ENCODE results near the gene TNRC6C.
"Not testable (repeated sequence)": the region's sequence is repeated elsewhere in the genome, so short reads cannot be mapped to it uniquely, and the experiment has no call there.

Gene TNRC6C

GRCh38 chr17:77933777-77934398 is 24.6 kb upstream of the TNRC6C start:
- 75% methylated on average over 4 of the region's 6 CpGs for WGBS
- Histone ChIP-seq H3K9me3 (ENCODE audit: insufficient read depth, low read depth, low read length) (no peaks in the 10 kb centered on the region), H3K27ac (ENCODE audit: low read depth, low read length) (no peak overlapping the region), H3K4me3 (ENCODE audit: low read length) (no peak overlapping the region), H3K36me3 (ENCODE audit: insufficient read depth, low read length) (no peaks in the 10 kb centered on the region), H3K9ac (ENCODE audit: low read depth, low read length) (no peak overlapping the region), H3K4me1 (ENCODE audit: insufficient read depth, low read length) (peaks cover 31% of the 10 kb centered on the region), H3K27me3 (ENCODE audit: insufficient read depth, low read length) (no peaks in the 10 kb centered on the region)

GRCh38 chr17:77935121-77935571 is 23.4 kb upstream of the TNRC6C start:
- Histone ChIP-seq H3K9me3 (ENCODE audit: insufficient read depth, low read depth, low read length) (no peaks in the 10 kb centered on the region), H3K4me3 (ENCODE audit: low read length) (no peak overlapping the region), H3K4me1 (ENCODE audit: insufficient read depth, low read length) (peaks cover 26% of the 10 kb centered on the region), H3K36me3 (ENCODE audit: insufficient read depth, low read length) (no peaks in the 10 kb centered on the region), H3K27me3 (ENCODE audit: insufficient read depth, low read length) (no peaks in the 10 kb centered on the region), H3K9ac (ENCODE audit: low read depth, low read length) (no peak overlapping the region), H3K27ac (ENCODE audit: low read depth, low read length) (peak overlapping the region; percentile 38; the same call in 1 of the 2 replicates)
- 48% methylated on average over 11 of the region's 11 CpGs for WGBS

GRCh38 chr17:77935744-77936143 is 22.8 kb upstream of the TNRC6C start:
- not testable (repeated sequence) for H3K9ac ChIP-seq (ENCODE audit: low read depth, low read length); H3K36me3 ChIP-seq (ENCODE audit: insufficient read depth, low read length); H3K27me3 ChIP-seq (ENCODE audit: insufficient read depth, low read length); H3K9me3 ChIP-seq (ENCODE audit: insufficient read depth, low read depth, low read length); H3K4me3 ChIP-seq (ENCODE audit: low read length)
- WGBS, result 26% methylated on average over 5 of the region's 6 CpGs
- Histone ChIP-seq H3K27ac (ENCODE audit: low read depth, low read length) (0 out of 2 replicates have a peak overlapping the region, but pooled peaks have one; percentile 13), H3K4me1 (ENCODE audit: insufficient read depth, low read length) (peaks cover 26% of the 10 kb centered on the region)

- WGBS, result 91% methylated on average over 10 of the region's 10 CpGs
- Histone ChIP-seq H3K9ac (ENCODE audit: low read depth, low read length) (no peak overlapping the region), H3K27me3 (ENCODE audit: insufficient read depth, low read length) (no peaks in the 10 kb centered on the region), H3K4me3 (ENCODE audit: low read length) (no peak overlapping the region), H3K4me1 (ENCODE audit: insufficient read depth, low read length) (peaks cover 17% of the 10 kb centered on the region), H3K27ac (ENCODE audit: low read depth, low read length) (no peak overlapping the region), H3K9me3 (ENCODE audit: insufficient read depth, low read depth, low read length) (no peaks in the 10 kb centered on the region), H3K36me3 (ENCODE audit: insufficient read depth, low read length) (no peaks in the 10 kb centered on the region)
These were observed 21.6 kb upstream of the TNRC6C start for GRCh38 chr17:77936881-77937280.

- H3K27me3 ChIP-seq (ENCODE audit: insufficient read depth, low read length), result no peaks in the 10 kb centered on the region
These were observed 17.5 kb upstream of the TNRC6C start for GRCh38 chr17:77941004-77941403.

GRCh38 chr17:77942112-77942988 is 16.2 kb upstream of the TNRC6C start:
- H3K27me3 ChIP-seq (ENCODE audit: insufficient read depth, low read length), result no peaks in the 10 kb centered on the region
- no peak overlapping the region for H3K4me3 ChIP-seq (ENCODE audit: low read length)
- whole genome bisulfite sequencing, result 90% methylated on average over 11 of the region's 11 CpGs
- peaks cover 5% of the 10 kb centered on the region; the same call in 1 of the 2 replicates for H3K4me1 ChIP-seq (ENCODE audit: insufficient read depth, low read length)
- H3K36me3 ChIP-seq (ENCODE audit: insufficient read depth, low read length), result no peaks in the 10 kb centered on the region
- no peak overlapping the region for H3K27ac ChIP-seq (ENCODE audit: low read depth, low read length)
- no peak overlapping the region for H3K9ac ChIP-seq (ENCODE audit: low read depth, low read length)
- no peaks in the 10 kb centered on the region for H3K9me3 ChIP-seq (ENCODE audit: insufficient read depth, low read depth, low read length)

More at GRCh38 chr17:77941004-77941403, 17.5 kb upstream of the TNRC6C start:
- 94% methylated on average over 7 of the region's 7 CpGs for WGBS
- Histone ChIP-seq H3K27ac (ENCODE audit: low read depth, low read length) (no peak overlapping the region), H3K36me3 (ENCODE audit: insufficient read depth, low read length) (no peaks in the 10 kb centered on the region), H3K4me1 (ENCODE audit: insufficient read depth, low read length) (peaks cover 8% of the 10 kb centered on the region; the same call in 1 of the 2 replicates), H3K4me3 (ENCODE audit: low read length) (no peak overlapping the region), H3K9me3 (ENCODE audit: insufficient read depth, low read depth, low read length) (no peaks in the 10 kb centered on the region), H3K9ac (ENCODE audit: low read depth, low read length) (no peak overlapping the region)

GRCh38 chr17:77943971-77944370 is 14.5 kb upstream of the TNRC6C start:
- 96% methylated on average over 4 of the region's 5 CpGs for WGBS
- H3K27ac ChIP-seq (ENCODE audit: low read depth, low read length), result no peak overlapping the region
- no peak overlapping the region for H3K4me3 ChIP-seq (ENCODE audit: low read length)
- H3K36me3 ChIP-seq (ENCODE audit: insufficient read depth, low read length), result no peaks in the 10 kb centered on the region
- no peaks in the 10 kb centered on the region for H3K9me3 ChIP-seq (ENCODE audit: insufficient read depth, low read depth, low read length)
- H3K9ac ChIP-seq (ENCODE audit: low read depth, low read length), result no peak overlapping the region
- peaks cover 5% of the 10 kb centered on the region; the same call in 1 of the 2 replicates for H3K4me1 ChIP-seq (ENCODE audit: insufficient read depth, low read length)
- H3K27me3 ChIP-seq (ENCODE audit: insufficient read depth, low read length), result no peaks in the 10 kb centered on the region

- H3K9ac ChIP-seq (ENCODE audit: low read depth, low read length), result no peak overlapping the region
- H3K9me3 ChIP-seq (ENCODE audit: insufficient read depth, low read depth, low read length), result no peaks in the 10 kb centered on the region
- no peak overlapping the region for H3K4me3 ChIP-seq (ENCODE audit: low read length)
- WGBS, result 91% methylated on average over 12 of the region's 12 CpGs
- H3K27me3 ChIP-seq (ENCODE audit: insufficient read depth, low read length), result no peaks in the 10 kb centered on the region
- H3K4me1 ChIP-seq (ENCODE audit: insufficient read depth, low read length), result peaks cover 5% of the 10 kb centered on the region; the same call in 1 of the 2 replicates
- no peak overlapping the region for H3K27ac ChIP-seq (ENCODE audit: low read depth, low read length)
- H3K36me3 ChIP-seq (ENCODE audit: insufficient read depth, low read length), result no peaks in the 10 kb centered on the region
These were observed 13.9 kb upstream of the TNRC6C start for GRCh38 chr17:77944390-77945222.

- Histone ChIP-seq H3K9ac (ENCODE audit: low read depth, low read length) (no peak overlapping the region), H3K9me3 (ENCODE audit: insufficient read depth, low read depth, low read length) (no peaks in the 10 kb centered on the region), H3K36me3 (ENCODE audit: insufficient read depth, low read length) (no peaks in the 10 kb centered on the region), H3K27ac (ENCODE audit: low read depth, low read length) (no peak overlapping the region), H3K4me3 (ENCODE audit: low read length) (no peak overlapping the region), H3K27me3 (ENCODE audit: insufficient read depth, low read length) (peaks cover 2% of the 10 kb centered on the region; the same call in 1 of the 2 replicates), H3K4me1 (ENCODE audit: insufficient read depth, low read length) (peaks cover 5% of the 10 kb centered on the region; the same call in 1 of the 2 replicates)
- WGBS, result 96% methylated on average over 6 of the region's 6 CpGs
These were observed 11.4 kb upstream of the TNRC6C start for GRCh38 chr17:77946900-77947645.

- no peaks in the 10 kb centered on the region for H3K36me3 ChIP-seq (ENCODE audit: insufficient read depth, low read length)
These were observed 9.8 kb upstream of the TNRC6C start for GRCh38 chr17:77948690-77949114.

More at GRCh38 chr17:77948690-77949114, 9.8 kb upstream of the TNRC6C start:
- no peak overlapping the region for H3K9ac ChIP-seq (ENCODE audit: low read depth, low read length)
- peaks cover 3% of the 10 kb centered on the region; the same call in 1 of the 2 replicates for H3K27me3 ChIP-seq (ENCODE audit: insufficient read depth, low read length)
- H3K4me1 ChIP-seq (ENCODE audit: insufficient read depth, low read length), result peaks cover 5% of the 10 kb centered on the region; the same call in 1 of the 2 replicates
- H3K4me3 ChIP-seq (ENCODE audit: low read length), result 0 out of 2 replicates have a peak overlapping the region, but pooled peaks have one; percentile 14
- no peaks in the 10 kb centered on the region for H3K9me3 ChIP-seq (ENCODE audit: insufficient read depth, low read depth, low read length)
- 30% methylated on average over 3 of the region's 3 CpGs for WGBS
- H3K27ac ChIP-seq (ENCODE audit: low read depth, low read length), result no peak overlapping the region

Data from HUES64 (cell line).